Kidney epithelial cell (primary cell): Measurements from ENCODE around the gene ZNF524. TPM values are rescaled to one million over a fixed set of nuclear protein-coding genes. Genes with fewer than 3 reads are reported as not detected.
"Not testable (repeated sequence)": the region's sequence is repeated elsewhere in the genome, so short reads cannot be mapped to it uniquely, and the experiment has no call there.

Source experiments
- DNase-seq: peaks from one replicate; pipeline ENCODE4 v3.0.0-alpha.2; 2010; ENCODE audit warnings: low read depth
- H3K27me3 ChIP-seq: 2 replicates; pipeline ENCODE4 v1.6.0; 2011; ENCODE audit warnings: low read length; ENCODE audit not compliant: control insufficient read depth, insufficient read depth
- H3K36me3 ChIP-seq: 2 replicates; pipeline ENCODE4 v1.5.1; 2011; ENCODE audit warnings: low read length; ENCODE audit not compliant: control insufficient read depth, insufficient read depth
- H3K4me3 ChIP-seq: 2 replicates; pipeline ENCODE4 v1.5.1; 2011; ENCODE audit warnings: low read depth, mild to moderate bottlenecking, control low read depth, low read length
- CTCF ChIP-seq: IDR thresholded peaks from 2 replicates; pipeline ENCODE4 v1.5.1; 2011; ENCODE audit warnings: mild to moderate bottlenecking, moderate library complexity, low read length, control low read depth, inconsistent platforms; ENCODE audit not compliant: insufficient read depth, poor library complexity, severe bottlenecking
- total RNA-seq: library from RNA; depleted of rRNA; stranded (reverse); fragments of >200 nt; gene quantifications from 2 replicates; pipeline ENCODE4 v1.2.3, GENCODE V29; 2015

ZNF524 gene
- total RNA-seq, 1 donor from 2014 or later: 32.7 TPM

GRCh38 chr19:55579766-55580621 lies 20.1 kb upstream of the ZNF524 start:
- H3K27me3 ChIP-seq: no peaks in the 10 kb centered on the region
- DNase-seq: no peak
- no peaks in the 10 kb centered on the region for H3K36me3 ChIP-seq
- H3K4me3 ChIP-seq: peak overlapping the region; percentile 90
- TF ChIP-seq CTCF: no peak

- H3K36me3 ChIP-seq: no peaks in the 10 kb centered on the region
- no peak for TF ChIP-seq CTCF
- peak within 1 kb of the TSS; percentile 90 for H3K4me3 ChIP-seq
- no peak for DNase-seq
- no peaks in the 10 kb centered on the region for H3K27me3 ChIP-seq
Observed at GRCh38 chr19:55580628-55581144, 19.4 kb upstream of the ZNF524 start, which contains the start of gene ZNF579. TSS of gene ZNF579 (minus strand) at chr19:55580848. CDS start at chr19:55579639, 1,209 bp downstream.

GRCh38 chr19:55581145-55581822 lies 18.8 kb upstream of the ZNF524 start:
- DNase-seq: no peak

GRCh38 chr19:55581823-55582223 lies 18.3 kb upstream of the ZNF524 start:
- peak; percentile 82 for DNase-seq
- no peak overlapping the region for H3K4me3 ChIP-seq

More at GRCh38 chr19:55581145-55581822, 18.8 kb upstream of the ZNF524 start:
- no peak for TF ChIP-seq CTCF
- H3K27me3 ChIP-seq: no peaks in the 10 kb centered on the region
- peak overlapping the region; percentile 90 for H3K4me3 ChIP-seq
- H3K36me3 ChIP-seq: no peaks in the 10 kb centered on the region

GRCh38 chr19:55582284-55582683 lies 17.8 kb upstream of the ZNF524 start:
- not testable (repeated sequence) for H3K4me3 ChIP-seq, DNase-seq, H3K36me3 ChIP-seq, H3K27me3 ChIP-seq

More at GRCh38 chr19:55581823-55582223, 18.3 kb upstream of the ZNF524 start:
- H3K27me3 ChIP-seq: no peaks in the 10 kb centered on the region
- H3K36me3 ChIP-seq: no peaks in the 10 kb centered on the region
- no peak for TF ChIP-seq CTCF

GRCh38 chr19:55583897-55584296 lies 16.2 kb upstream of the ZNF524 start:
- H3K36me3 ChIP-seq, H3K27me3 ChIP-seq, H3K4me3 ChIP-seq, DNase-seq: not testable (repeated sequence)
